HepG2 (cell line): ENCODE measurements around the gene RXFP1. TPM values are rescaled to one million over a fixed set of nuclear protein-coding genes. Genes with fewer than 3 reads are reported as not detected.

Experiments
- ATAC-seq: fragments of 200-7000 bp; cut with Tn5 transposase; 3 replicates; pipeline ENCODE4 v1.9.1; 2020; ENCODE audit warnings: mild to moderate bottlenecking, moderate library complexity
- BruUV-seq: library from RNA; stranded (reverse); fragments of 400-500 nt; replicated peaks from 2 replicates; lab custom pipeline; 2021; lab: Mats Ljungman, UMichigan
- CTCF ChIA-PET: fragments of 300-600 bp; formaldehyde crosslinking; extraction: SDS; loops from one replicate; lab custom pipeline; 2021; ENCODE audit warnings: low total read pairs, inconsistent platforms, low intra/inter-chr PET ratio; lab: Yijun Ruan, JAX
- POLR2A ChIA-PET: fragments of 350-600 bp; sonication (Branson Sonifier 250); formaldehyde crosslinking; loops from one replicate; lab custom pipeline; 2020; ENCODE audit warnings: antibody characterized with exemption, inconsistent platforms; lab: Yijun Ruan, JAX
- DNase-seq: peaks from one replicate; pipeline ENCODE4 v3.0.0-alpha.2; 2015; ENCODE audit warnings: low spot score
- FAIRE-seq: peaks from 3 replicates; lab custom pipeline; 2011; peaks lifted over from hg19 to GRCh38; lab: Jason Lieb, UNC
- H2AFZ ChIP-seq: one replicate; pipeline ENCODE4 v1.6.1; 2011; ENCODE audit warnings: low read length, inconsistent platforms
- H3K27ac ChIP-seq: fragments of 300-600 bp; 3 replicates; pipeline ENCODE4 v1.8.0; 2011; ENCODE audit warnings: mixed run types, mild to moderate bottlenecking, mixed read lengths, low read length, inconsistent platforms; ENCODE audit not compliant: insufficient read depth; ENCODE audit errors: extremely low read length
- H3K27me3 ChIP-seq, 2 experiments: fragments of 200-600 bp in 1 of 2; 2 replicates in 1 of 2; 3 replicates in 1 of 2; pipeline versions ENCODE4 v1.6.0 to v1.8.0; 2011; ENCODE audit warnings: low read length in 2 of 2, mild to moderate bottlenecking in 2 of 2, moderate library complexity in 2 of 2, inconsistent platforms in 1 of 2; ENCODE audit not compliant: insufficient read depth in 2 of 2, control insufficient read depth in 1 of 2
- H3K36me3 ChIP-seq, 2 experiments: fragments of 200-600 bp in 1 of 2; replicated peaks in 1 of 2; 2 replicates in 1 of 2; 3 replicates in 1 of 2; pipeline versions ENCODE4 v1.5.1 to v1.8.0; 2011; ENCODE audit warnings: low read length in 2 of 2, inconsistent platforms in 1 of 2; ENCODE audit not compliant: insufficient read depth in 2 of 2, control insufficient read depth in 1 of 2
- H3K4me1 ChIP-seq: 2 replicates; pipeline ENCODE4 v1.5.1; 2012; ENCODE audit warnings: low read length, inconsistent platforms; ENCODE audit not compliant: insufficient read depth
- H3K4me2 ChIP-seq: 2 replicates; pipeline ENCODE4 v1.6.0; 2011; ENCODE audit warnings: low read depth, low read length, inconsistent platforms
- H3K4me3 ChIP-seq, 3 experiments: fragments of 200-600 bp in 1 of 3; sonication (generic), shearing (Covaris generic) in 1 of 3; replicated peaks in 1 of 3; 2 replicates each; pipeline ENCODE4 v1.5.1; 2011 to 2016; ENCODE audit warnings: low read length in 3 of 3, inconsistent platforms in 2 of 3, low read depth in 2 of 3, mild to moderate bottlenecking in 2 of 3, control low read depth in 1 of 3, mixed read lengths in 1 of 3; ENCODE audit not compliant: insufficient read depth in 1 of 3
- H3K79me2 ChIP-seq: one replicate; pipeline ENCODE4 v1.6.1; 2011; ENCODE audit warnings: low read length, inconsistent platforms; ENCODE audit not compliant: insufficient read depth
- H3K9ac ChIP-seq: 2 replicates; pipeline ENCODE4 v1.6.0; 2011; ENCODE audit warnings: mild to moderate bottlenecking, low read depth, low read length, inconsistent platforms; ENCODE audit not compliant: insufficient read depth
- H3K9me3 ChIP-seq: 2 replicates; pipeline ENCODE4 v1.5.1; 2012; ENCODE audit warnings: mild to moderate bottlenecking, low read length
- H4K20me1 ChIP-seq: 2 replicates; pipeline ENCODE4 v1.6.0; 2011; ENCODE audit warnings: inconsistent platforms, mild to moderate bottlenecking, low read length, moderate library complexity; ENCODE audit not compliant: insufficient read depth
- CBX5 ChIP-seq: sonication (generic); formaldehyde crosslinking; IDR thresholded peaks from 2 replicates; pipeline ENCODE4 v1.4.0; 2020; ENCODE audit warnings: missing genetic modification reagents, borderline replicate concordance
- GATA4 ChIP-seq: sonication (generic); IDR thresholded peaks from 2 replicates; pipeline ENCODE4 v1.6.1; 2016; ENCODE audit warnings: antibody characterized with exemption, low read depth, borderline replicate concordance
- HMGXB3 ChIP-seq: sonication (generic); formaldehyde crosslinking; IDR thresholded peaks from 2 replicates; pipeline ENCODE4 v1.4.0; 2020; ENCODE audit warnings: missing genetic modification reagents, borderline replicate concordance
- ISL2 ChIP-seq: sonication (generic); formaldehyde crosslinking; IDR thresholded peaks from 2 replicates; pipeline ENCODE4 v1.5.0; 2020; ENCODE audit warnings: missing genetic modification reagents
- NKX3-1 ChIP-seq: sonication (generic); formaldehyde crosslinking; IDR thresholded peaks from 2 replicates; pipeline ENCODE4 v1.5.0; 2020; ENCODE audit warnings: missing genetic modification reagents
- RAD51 ChIP-seq: fragments of 450-650 bp; IDR thresholded peaks from 2 replicates; pipeline ENCODE4 v1.6.1; 2016; ENCODE audit warnings: borderline replicate concordance
- RNF219 ChIP-seq: sonication (generic); formaldehyde crosslinking; IDR thresholded peaks from 2 replicates; pipeline ENCODE4 v1.5.0; 2020; ENCODE audit warnings: mild to moderate bottlenecking, missing genetic modification reagents
- SAFB2 ChIP-seq: sonication (generic); formaldehyde crosslinking; IDR thresholded peaks from 2 replicates; pipeline ENCODE4 v1.5.1; 2020; ENCODE audit warnings: missing genetic modification reagents, low read depth, mild to moderate bottlenecking, borderline replicate concordance
- WIZ ChIP-seq: sonication (generic); formaldehyde crosslinking; IDR thresholded peaks from 2 replicates; pipeline ENCODE4 v1.5.1; 2020; ENCODE audit warnings: mild to moderate bottlenecking, missing genetic modification reagents
- ZNF30 ChIP-seq: sonication (generic); formaldehyde crosslinking; IDR thresholded peaks from 2 replicates; pipeline ENCODE4 v1.5.0; 2020; ENCODE audit warnings: mild to moderate bottlenecking, missing genetic modification reagents
- WGBS: methylation state at CpG from one replicate; pipeline ENCODE4 v1.1.6; 2017; ENCODE audit warnings: low lambda C conversion rate; 5-methylcytosine and 5-hydroxymethylcytosine counted together
- in situ Hi-C: cut with HindIII; loops from 2 replicates; pipeline ENCODE4 v1.10.0; 2017; ENCODE audit warnings: low pct_unique_long_range_greater_than_20kb; ENCODE audit not compliant: extremely low pct_ligation_motif_present
- intact Hi-C: fragments of 100-400 bp; cut with micrococcal nuclease; formaldehyde crosslinking; loops from one replicate; pipeline ENCODE4 v1.10.0; 2022; ENCODE audit not compliant: unreplicated experiment
- polyA plus RNA-seq, 8 experiments: library from polyadenylated mRNA; depleted of rRNA in 3 of 8; stranded (reverse) in 7 of 8; unstranded in 1 of 8; fragments of >200 nt; fragmentation: Illumina TruSeq in 4 of 8; extraction: Trizol in 4 of 8; gene quantifications; 2 replicates each; pipeline versions ENCODE4 v1.2.1 to v1.2.3, GENCODE V29; 2011 to 2016; ENCODE audit warnings: low read depth in 4 of 8, missing spikeins in 1 of 8, mixed read lengths in 1 of 8; ENCODE audit not compliant: insufficient read depth in 1 of 8
- total RNA-seq, 5 experiments: library from RNA; depleted of rRNA; stranded (reverse); fragments of >200 nt; fragmentation: Illumina TruSeq; extraction: Trizol; gene quantifications; 2 replicates each; pipeline ENCODE4 v1.2.3, GENCODE V29; 2016; ENCODE audit warnings: low read depth in 1 of 5
- TF ChIP-seq, protein P1 (sequence below): IDR thresholded peaks from 2 replicates; pipeline ENCODE4 v1.6.1; 2018; ENCODE audit warnings: missing genetic modification reagents
- TF ChIP-seq, protein P2 (sequence below): sonication (generic); formaldehyde crosslinking; IDR thresholded peaks from 2 replicates; pipeline ENCODE4 v1.5.1; 2020; ENCODE audit warnings: mild to moderate bottlenecking, missing genetic modification reagents, borderline replicate concordance

Gene RXFP1
- total and polyA plus RNA-seq, 2 of the 13 experiments (the other 11 are each of a cell fraction or from before 2014, with no cell fraction given): not detected

DNA sequence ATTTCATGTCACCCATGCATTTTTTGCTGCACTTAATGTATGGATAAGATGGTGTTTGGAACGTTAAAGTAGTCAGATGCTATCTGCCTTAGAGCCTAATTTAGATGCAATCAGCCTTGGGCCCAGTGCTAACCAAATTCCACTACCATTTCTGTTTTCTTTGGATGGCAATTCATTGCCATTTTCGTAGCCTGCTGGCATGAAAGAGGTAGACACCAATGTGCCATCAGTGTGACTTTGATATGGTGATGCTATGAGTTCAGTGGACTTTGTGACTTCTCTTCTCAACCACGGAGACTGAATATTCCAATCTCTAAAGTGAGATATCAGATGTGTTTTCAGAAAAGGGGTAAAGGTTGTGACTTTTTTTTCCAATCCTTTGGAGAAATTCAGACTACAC, 152.0 kb downstream of the RXFP1 start:
- H3K79me2 ChIP-seq: peaks cover 19% of the 10 kb centered on the region
- FAIRE-seq (no peak), ATAC-seq (no peak), DNase-seq (no peak)
- TF ChIP-seq RAD51 (no peak), HMGXB3 (no peak), SAFB2 (CRISPR knock-in tag) (no peak), NKX3-1 (CRISPR knock-in tag) (no peak), CBX5 (no peak), ZNF30 (no peak), WIZ (CRISPR knock-in tag) (no peak), RNF219 (CRISPR knock-in tag) (no peak), ISL2 (CRISPR knock-in tag) (no peak), GATA4 (no peak)
- TF ChIP-seq, protein P1, sequence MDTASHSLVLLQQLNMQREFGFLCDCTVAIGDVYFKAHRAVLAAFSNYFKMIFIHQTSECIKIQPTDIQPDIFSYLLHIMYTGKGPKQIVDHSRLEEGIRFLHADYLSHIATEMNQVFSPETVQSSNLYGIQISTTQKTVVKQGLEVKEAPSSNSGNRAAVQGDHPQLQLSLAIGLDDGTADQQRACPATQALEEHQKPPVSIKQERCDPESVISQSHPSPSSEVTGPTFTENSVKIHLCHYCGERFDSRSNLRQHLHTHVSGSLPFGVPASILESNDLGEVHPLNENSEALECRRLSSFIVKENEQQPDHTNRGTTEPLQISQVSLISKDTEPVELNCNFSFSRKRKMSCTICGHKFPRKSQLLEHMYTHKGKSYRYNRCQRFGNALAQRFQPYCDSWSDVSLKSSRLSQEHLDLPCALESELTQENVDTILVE: no peak
- TF ChIP-seq, protein P2, sequence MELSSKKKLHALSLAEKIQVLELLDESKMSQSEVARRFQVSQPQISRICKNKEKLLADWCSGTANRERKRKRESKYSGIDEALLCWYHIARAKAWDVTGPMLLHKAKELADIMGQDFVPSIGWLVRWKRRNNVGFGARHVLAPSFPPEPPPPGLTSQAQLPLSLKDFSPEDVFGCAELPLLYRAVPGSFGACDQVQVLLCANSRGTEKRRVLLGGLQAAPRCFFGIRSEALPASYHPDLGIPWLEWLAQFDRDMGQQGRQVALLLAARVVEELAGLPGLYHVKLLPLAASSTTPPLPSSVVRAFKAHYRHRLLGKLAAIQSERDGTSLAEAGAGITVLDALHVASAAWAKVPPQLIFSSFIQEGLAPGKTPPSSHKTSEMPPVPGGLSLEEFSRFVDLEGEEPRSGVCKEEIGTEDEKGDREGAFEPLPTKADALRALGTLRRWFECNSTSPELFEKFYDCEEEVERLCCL (CRISPR knock-in tag): no peak
- H4K20me1 ChIP-seq: no peaks in the 10 kb centered on the region
- no TSS peak for BruUV-seq
- intact Hi-C loops (loop anchor here (5.0 kb wide), 1 partner anchor 174 kb away; no protein-coding TSS in a partner anchor), in situ Hi-C loops (no loop called here)
- ChIA-PET POLR2A (no interaction called here), CTCF (no interaction called here)
- peak overlapping the region; percentile 46 for H3K4me2 ChIP-seq
- no peak overlapping the region for H2AFZ ChIP-seq
- H3K9ac ChIP-seq: no peak overlapping the region
- H3K4me3 ChIP-seq: no peak overlapping the region
- peaks cover 23% of the 10 kb centered on the region for H3K4me1 ChIP-seq
- no peaks in the 10 kb centered on the region for H3K36me3 ChIP-seq
- no peaks in the 10 kb centered on the region for H3K9me3 ChIP-seq
- H3K27me3 ChIP-seq: no peaks in the 10 kb centered on the region
- 60% methylated on average over 3 of the region's 3 CpGs for WGBS
- no peak overlapping the region for H3K27ac ChIP-seq
